Endothelial cell of umbilical vein (primary cell): ENCODE data around the gene IL17RB. TPM values are rescaled to one million over a fixed set of nuclear protein-coding genes. Genes with fewer than 3 reads are reported as not detected.

Experiments
- BruUV-seq: library from RNA; stranded (reverse); fragments of 400-500 nt; replicated peaks from 2 replicates; lab custom pipeline; 2021; lab: Mats Ljungman, UMichigan
- CTCF ChIA-PET: fragments of 300-600, 350-600 bp; sonication (Branson Sonifier 250); formaldehyde crosslinking; loops from one replicate; lab custom pipeline; 2021; ENCODE audit warnings: antibody characterized with exemption, inconsistent platforms; lab: Charles Lee
- POLR2A ChIA-PET: fragments of 300-600, 350-600 bp; sonication (Branson Sonifier 250); formaldehyde crosslinking; loops from one replicate; lab custom pipeline; 2021; ENCODE audit warnings: antibody characterized with exemption, inconsistent platforms; lab: Charles Lee
- DNase-seq: peaks from one replicate; pipeline ENCODE4 v3.0.0-alpha.2; 2011; ENCODE audit warnings: low read depth, low spot score
- FAIRE-seq: peaks from 2 replicates; lab custom pipeline; 2011; peaks lifted over from hg19 to GRCh38; lab: Jason Lieb, UNC
- H2AFZ ChIP-seq: 2 replicates; pipeline ENCODE4 v1.6.0; 2012; ENCODE audit warnings: low read depth, low read length, control low read depth, inconsistent platforms
- H3K27ac ChIP-seq: 2 replicates; pipeline ENCODE4 v1.5.1; 2011; ENCODE audit warnings: low read depth, mild to moderate bottlenecking, control low read depth, low read length, moderate library complexity; ENCODE audit not compliant: insufficient read depth
- H3K27me3 ChIP-seq, 2 experiments: 2 replicates each; pipeline versions ENCODE4 v1.6.0 to v1.6.1; 2011; ENCODE audit warnings: low read length in 2 of 2, mixed read lengths in 1 of 2; ENCODE audit not compliant: control insufficient read depth in 2 of 2, insufficient read depth in 2 of 2
- H3K36me3 ChIP-seq, 2 experiments: 2 replicates in 1 of 2; 3 replicates in 1 of 2; pipeline ENCODE4 v1.5.1; 2011; ENCODE audit warnings: low read length in 2 of 2, mild to moderate bottlenecking in 1 of 2, moderate library complexity in 1 of 2; ENCODE audit not compliant: control insufficient read depth in 2 of 2, insufficient read depth in 2 of 2; ENCODE audit errors: extremely low read depth in 1 of 2
- H3K4me1 ChIP-seq: 3 replicates; pipeline ENCODE4 v1.5.1; 2011; ENCODE audit warnings: mild to moderate bottlenecking, low read length; ENCODE audit not compliant: control insufficient read depth, insufficient read depth; ENCODE audit errors: extremely low read depth
- H3K4me2 ChIP-seq: 2 replicates; pipeline ENCODE4 v1.6.1; 2011; ENCODE audit warnings: low read length, control low read depth, mixed read lengths; ENCODE audit not compliant: insufficient read depth
- H3K4me3 ChIP-seq, 3 experiments: fragments of 200-600 bp in 1 of 3; sonication (generic), shearing (Covaris generic) in 1 of 3; replicated peaks in 1 of 3; 2 replicates each; pipeline ENCODE4 v1.5.1; 2011 to 2016; ENCODE audit warnings: control low read depth in 3 of 3, low read length in 3 of 3, mild to moderate bottlenecking in 2 of 3, inconsistent platforms in 1 of 3, low read depth in 1 of 3, moderate library complexity in 1 of 3; ENCODE audit not compliant: insufficient read depth in 1 of 3
- H3K79me2 ChIP-seq: 2 replicates; pipeline ENCODE4 v1.6.0; 2012; ENCODE audit warnings: low read length, inconsistent platforms; ENCODE audit not compliant: control insufficient read depth, insufficient read depth
- H3K9ac ChIP-seq: replicated peaks from 2 replicates; pipeline ENCODE3; 2011; ENCODE audit warnings: low read length, control low read depth; ENCODE audit not compliant: insufficient read depth; ENCODE audit errors: extremely low read depth
- H3K9me1 ChIP-seq: replicated peaks from 3 replicates; pipeline ENCODE4 v1.6.0; 2011; ENCODE audit warnings: mild to moderate bottlenecking, low read length; ENCODE audit not compliant: control insufficient read depth, insufficient read depth; ENCODE audit errors: extremely low read depth
- H3K9me3 ChIP-seq: replicated peaks from 2 replicates; pipeline ENCODE4 v1.5.1; 2012; ENCODE audit warnings: low read length, inconsistent platforms; ENCODE audit not compliant: control insufficient read depth, insufficient read depth
- H4K20me1 ChIP-seq: replicated peaks from 2 replicates; pipeline ENCODE3; 2011; ENCODE audit warnings: mild to moderate bottlenecking, low read length; ENCODE audit not compliant: control insufficient read depth, insufficient read depth; ENCODE audit errors: extremely low read depth
- EZH2 ChIP-seq: IDR thresholded peaks from 2 replicates; pipeline ENCODE4 v1.6.1; 2012; ENCODE audit warnings: borderline replicate concordance, low read depth, mild to moderate bottlenecking, moderate library complexity, low read length, inconsistent platforms; ENCODE audit not compliant: severe bottlenecking
- FOS ChIP-seq: IDR thresholded peaks from 2 replicates; pipeline ENCODE4 v1.6.1; 2011; ENCODE audit warnings: mild to moderate bottlenecking, low read length, moderate library complexity, borderline replicate concordance; ENCODE audit not compliant: insufficient read depth
- GATA2 ChIP-seq: IDR thresholded peaks from 2 replicates; pipeline ENCODE4 v1.7.0; 2011; ENCODE audit warnings: low read depth, mild to moderate bottlenecking, moderate library complexity, mixed read lengths, low read length; ENCODE audit not compliant: insufficient read length, insufficient read depth
- JUN ChIP-seq: IDR thresholded peaks from 2 replicates; pipeline ENCODE4 v1.6.1; 2011; ENCODE audit warnings: borderline replicate concordance, low read depth; ENCODE audit not compliant: insufficient read length, insufficient read depth
- MAX ChIP-seq: IDR thresholded peaks from 2 replicates; pipeline ENCODE4 v1.6.1; 2011; ENCODE audit not compliant: insufficient read depth, insufficient read length
- MYC ChIP-seq: IDR thresholded peaks from one replicate; pipeline ENCODE4 v1.6.1; 2011; ENCODE audit warnings: mild to moderate bottlenecking, low read depth, low read length
- POLR2A ChIP-seq: IDR thresholded peaks from 2 replicates; pipeline ENCODE4 v1.6.1; 2012; ENCODE audit warnings: low read depth, mild to moderate bottlenecking, control low read depth, low read length
- POLR2AphosphoS5 ChIP-seq: IDR thresholded peaks from 2 replicates; pipeline ENCODE4 v1.6.1; 2012; ENCODE audit warnings: low read depth, mild to moderate bottlenecking, control low read depth, low read length, moderate library complexity; ENCODE audit not compliant: insufficient read depth
- dilution Hi-C: fragments of 300-500 bp; cut with MboI; formaldehyde crosslinking; loops from one replicate; pipeline ENCODE4 v1.15.0; 2019; ENCODE audit warnings: low sequenced_read_pairs; ENCODE audit not compliant: extremely low pct_ligation_motif_present
- intact Hi-C: fragments of 100-400 bp; cut with micrococcal nuclease; formaldehyde crosslinking; loops from one replicate; pipeline ENCODE4 v1.10.0; 2022
- polyA plus RNA-seq, 4 experiments: library from polyadenylated mRNA; depleted of rRNA in 3 of 4; stranded (reverse) in 3 of 4; unstranded in 1 of 4; fragments of >200 nt; gene quantifications; 2 replicates each; pipeline versions ENCODE4 v1.2.1 to v1.2.3, GENCODE V29; 2011 to 2012; ENCODE audit warnings: missing spikeins in 1 of 4
- total RNA-seq: library from RNA; stranded (reverse); gene quantifications from 2 replicates; pipeline ENCODE4 v1.2.3, GENCODE V29; 2021
- TF ChIP-seq, protein P1 (sequence below), 2 donors: IDR thresholded peaks; 1 replicate in 1 of 2; 2 replicates in 1 of 2; pipeline ENCODE4 v1.5.1; 2011; ENCODE audit warnings: low read length in 2 of 2, mild to moderate bottlenecking in 2 of 2, moderate library complexity in 2 of 2, control low read depth in 1 of 2, inconsistent platforms in 1 of 2, low read depth in 1 of 2; ENCODE audit not compliant: insufficient read depth in 1 of 2; ENCODE audit errors: extremely low read depth in 1 of 2

IL17RB gene
- total and polyA plus RNA-seq, 2 donors (not counting 3 experiments of a cell fraction or from before 2014, with no cell fraction given) = 0.04 TPM; not detected in 1

DNA sequence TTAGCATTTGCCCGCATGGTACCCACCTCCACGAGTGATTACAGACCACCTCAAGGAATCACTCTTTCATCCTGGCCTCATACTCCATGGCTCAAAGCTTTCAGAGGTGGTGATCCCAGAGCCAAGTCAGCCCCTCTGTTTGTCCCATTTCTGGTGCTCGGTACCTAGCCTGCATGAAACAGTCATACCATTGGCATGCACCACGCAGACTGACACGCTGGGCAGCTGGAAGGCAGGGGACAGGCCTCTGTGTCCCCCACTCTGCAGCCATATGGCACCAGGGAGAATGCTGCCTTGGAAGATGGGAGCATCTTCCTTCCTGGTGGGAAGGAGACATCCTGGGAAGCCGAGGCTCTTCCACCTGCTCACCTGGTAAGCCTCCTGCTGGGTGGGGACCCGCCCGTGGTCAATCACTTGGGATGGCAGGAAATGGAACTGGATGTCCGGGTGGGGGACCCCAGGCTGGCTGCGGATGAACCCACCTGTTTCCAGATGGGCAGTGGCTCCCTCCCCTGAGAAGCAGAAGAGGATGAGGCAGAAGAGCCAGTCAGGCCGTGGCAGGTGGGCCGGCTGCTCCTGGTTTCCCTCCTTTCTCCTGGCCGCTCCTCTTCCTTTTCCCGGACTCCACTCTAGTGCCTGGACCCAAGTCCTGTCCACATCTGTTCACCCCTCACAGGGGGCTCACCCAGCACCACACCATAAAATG is 27.1 kb upstream of the IL17RB start:
- no peaks in the 10 kb centered on the region for H3K27me3 ChIP-seq
- POLR2A ChIA-PET = no interaction called here
- no peak overlapping the region for H3K27ac ChIP-seq
- no peaks in the 10 kb centered on the region for H3K9me3 ChIP-seq
- no peaks in the 10 kb centered on the region for H4K20me1 ChIP-seq
- BruUV-seq = no TSS peak
- no peak overlapping the region for H3K4me2 ChIP-seq
- no peak overlapping the region for H2AFZ ChIP-seq
- CTCF ChIA-PET = no interaction called here
- no peaks in the 10 kb centered on the region for H3K4me1 ChIP-seq
- dilution Hi-C loops (no loop called here), intact Hi-C loops (no loop called here)
- H3K79me2 ChIP-seq = no peaks in the 10 kb centered on the region
- no peak overlapping the region for H3K4me3 ChIP-seq
- no peaks in the 10 kb centered on the region for H3K36me3 ChIP-seq
- no peak for TF ChIP-seq EZH2
- TF ChIP-seq MYC = no peak
- no peak for TF ChIP-seq MAX
- no peak for TF ChIP-seq POLR2A
- TF ChIP-seq, protein P1, sequence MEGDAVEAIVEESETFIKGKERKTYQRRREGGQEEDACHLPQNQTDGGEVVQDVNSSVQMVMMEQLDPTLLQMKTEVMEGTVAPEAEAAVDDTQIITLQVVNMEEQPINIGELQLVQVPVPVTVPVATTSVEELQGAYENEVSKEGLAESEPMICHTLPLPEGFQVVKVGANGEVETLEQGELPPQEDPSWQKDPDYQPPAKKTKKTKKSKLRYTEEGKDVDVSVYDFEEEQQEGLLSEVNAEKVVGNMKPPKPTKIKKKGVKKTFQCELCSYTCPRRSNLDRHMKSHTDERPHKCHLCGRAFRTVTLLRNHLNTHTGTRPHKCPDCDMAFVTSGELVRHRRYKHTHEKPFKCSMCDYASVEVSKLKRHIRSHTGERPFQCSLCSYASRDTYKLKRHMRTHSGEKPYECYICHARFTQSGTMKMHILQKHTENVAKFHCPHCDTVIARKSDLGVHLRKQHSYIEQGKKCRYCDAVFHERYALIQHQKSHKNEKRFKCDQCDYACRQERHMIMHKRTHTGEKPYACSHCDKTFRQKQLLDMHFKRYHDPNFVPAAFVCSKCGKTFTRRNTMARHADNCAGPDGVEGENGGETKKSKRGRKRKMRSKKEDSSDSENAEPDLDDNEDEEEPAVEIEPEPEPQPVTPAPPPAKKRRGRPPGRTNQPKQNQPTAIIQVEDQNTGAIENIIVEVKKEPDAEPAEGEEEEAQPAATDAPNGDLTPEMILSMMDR (IDR thresholded peaks at IDR 0.05; ENCODE audit: extremely low read depth in 1 of 2, insufficient read depth in 1 of 2, low read depth in 1 of 2, low read length in 2 of 2) = no peak
- TF ChIP-seq FOS = no peak
- no peak for TF ChIP-seq POLR2AphosphoS5
- no peak for TF ChIP-seq GATA2
- no peak for TF ChIP-seq JUN
- DNase-seq (no peak), FAIRE-seq (no peak)
- no peak overlapping the region for H3K9ac ChIP-seq
- H3K9me1 ChIP-seq = no peaks in the 10 kb centered on the region
